Panc1 (cell line): ENCODE results near the gene COPB1.

ENCODE experiments used
- CTCF ChIP-seq: fragments of 450-650 bp; IDR thresholded peaks from 2 replicates; pipeline ENCODE4 v1.5.1; 2017; ENCODE audit warnings: mild to moderate bottlenecking
- POLR2AphosphoS5 ChIP-seq: IDR thresholded peaks from 2 replicates; pipeline ENCODE4 v1.6.1; 2012; ENCODE audit warnings: mild to moderate bottlenecking, low read depth, low read length, moderate library complexity
- SIN3A ChIP-seq: IDR thresholded peaks from 2 replicates; pipeline ENCODE4 v1.6.1; 2012; ENCODE audit warnings: low read depth, mild to moderate bottlenecking, low read length, moderate library complexity, borderline replicate concordance; ENCODE audit not compliant: insufficient read depth

DNA sequence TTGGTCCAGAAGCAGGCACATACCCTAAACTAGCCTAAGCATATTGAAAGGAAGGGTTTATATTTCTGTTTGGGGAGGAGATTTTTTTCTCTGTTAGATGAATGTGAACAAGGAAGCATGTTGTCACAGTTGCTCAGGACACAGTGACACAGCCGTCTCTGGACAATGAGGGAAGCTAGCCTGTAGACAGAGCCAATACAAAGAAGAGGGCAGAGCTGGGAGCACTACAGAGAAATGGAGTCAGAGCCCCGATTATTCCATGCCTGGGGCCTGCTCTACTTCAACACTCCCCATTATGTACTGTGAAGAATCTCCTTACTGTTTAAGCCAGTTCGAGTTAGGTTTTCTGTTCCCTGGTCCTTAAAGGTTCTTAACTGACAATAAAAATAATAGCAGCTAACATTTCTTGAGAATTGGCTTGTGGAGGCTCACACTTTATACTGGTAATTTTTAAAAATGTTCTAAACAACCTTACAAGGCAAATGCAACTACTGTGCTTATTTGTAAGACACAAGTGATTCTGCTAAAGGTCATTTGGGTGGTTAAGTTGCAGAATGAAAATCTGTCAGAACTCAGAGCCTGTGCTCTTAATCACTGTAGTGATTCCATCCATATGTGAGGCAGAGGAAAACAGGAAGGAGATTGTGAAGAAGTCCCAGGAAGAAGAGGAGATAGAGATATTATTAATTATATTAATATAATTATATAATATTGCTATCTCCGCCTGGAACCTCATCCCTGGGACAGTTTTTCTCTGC, 81.8 kb downstream of the COPB1 start:
- TF ChIP-seq CTCF (no peak), POLR2AphosphoS5 (no peak), SIN3A (no peak)
